ENCODE results near the gene TFF3.

TFF3 gene

GRCh38 chr21:42279888-42280287, 35.3 kb downstream of the TFF3 start:
- no peak for DNase-seq (ENCODE audit: low read depth, low spot score)
- no peak for TF ChIP-seq CTCF (IDR thresholded peaks at IDR 0.05; ENCODE audit: low read depth, low read length)
- in situ Hi-C loops (cut with HindIII; ENCODE audit: low sequenced_read_pairs) = no loop called here
- no peak overlapping the region for H3K4me3 ChIP-seq (ENCODE audit: low read depth, low read length)

- no peak overlapping the region for H3K4me3 ChIP-seq (ENCODE audit: low read depth, low read length)
- TF ChIP-seq CTCF (IDR thresholded peaks at IDR 0.05; ENCODE audit: low read depth, low read length) = no peak
- DNase-seq (ENCODE audit: low read depth, low spot score) = no peak
- in situ Hi-C loops (cut with HindIII; ENCODE audit: low sequenced_read_pairs) = no loop called here
These were observed 35.8 kb downstream of the TFF3 start for GRCh38 chr21:42279341-42279871.

GRCh38 chr21:42278451-42279149, 36.6 kb downstream of the TFF3 start:
- DNase-seq (ENCODE audit: low read depth, low spot score) = no peak
- no peak overlapping the region for H3K4me3 ChIP-seq (ENCODE audit: low read depth, low read length)
- TF ChIP-seq CTCF (IDR thresholded peaks at IDR 0.05; ENCODE audit: low read depth, low read length) = no peak
- in situ Hi-C loops (cut with HindIII; ENCODE audit: low sequenced_read_pairs) = no loop called here

- in situ Hi-C loops (cut with HindIII; ENCODE audit: low sequenced_read_pairs) = no loop called here
- no peak overlapping the region for H3K4me3 ChIP-seq (ENCODE audit: low read depth, low read length)
- no peak for TF ChIP-seq CTCF (IDR thresholded peaks at IDR 0.05; ENCODE audit: low read depth, low read length)
- DNase-seq (ENCODE audit: low read depth, low spot score) = peak; percentile 17
These were observed 37.6 kb downstream of the TFF3 start for GRCh38 chr21:42277593-42277992.

GRCh38 chr21:42276526-42277154, 38.6 kb downstream of the TFF3 start:
- in situ Hi-C loops (cut with HindIII; ENCODE audit: low sequenced_read_pairs) = no loop called here
- no peak for DNase-seq (ENCODE audit: low read depth, low spot score)
- peak; percentile 5 for TF ChIP-seq CTCF (IDR thresholded peaks at IDR 0.05; ENCODE audit: low read depth, low read length)
- H3K4me3 ChIP-seq (ENCODE audit: low read depth, low read length) = no peak overlapping the region

- in situ Hi-C loops (cut with HindIII; ENCODE audit: low sequenced_read_pairs) = no loop called here
- DNase-seq (ENCODE audit: low read depth, low spot score) = no peak
- no peak for TF ChIP-seq CTCF (IDR thresholded peaks at IDR 0.05; ENCODE audit: low read depth, low read length)
- H3K4me3 ChIP-seq (ENCODE audit: low read depth, low read length) = no peak overlapping the region
These were observed 39.1 kb downstream of the TFF3 start for GRCh38 chr21:42276076-42276475.

Measured in astrocyte of the spinal cord (primary cell).